Fibroblast of lung (primary cell): ENCODE results near the gene TP53BP2. TPM values are rescaled to one million over a fixed set of nuclear protein-coding genes. Genes with fewer than 3 reads are reported as not detected.

Experiments
- DNase-seq, 2 donors: peaks; one replicate each; pipeline versions ENCODE4 v3.0.0 to v3.0.0-alpha.2; 2010; ENCODE audit warnings: low read depth in 2 of 2
- H2AFZ ChIP-seq: 2 replicates; pipeline ENCODE4 v1.5.1; 2012; ENCODE audit warnings: low read length, control low read depth, inconsistent platforms
- H3K27ac ChIP-seq: 2 replicates; pipeline ENCODE4 v1.5.1; 2011; ENCODE audit warnings: low read length, control low read depth; ENCODE audit not compliant: insufficient read depth
- H3K27me3 ChIP-seq: 2 replicates; pipeline ENCODE4 v1.5.1; 2011; ENCODE audit warnings: mild to moderate bottlenecking, low read length; ENCODE audit not compliant: control insufficient read depth, insufficient read depth
- H3K36me3 ChIP-seq: 2 replicates; pipeline ENCODE4 v1.5.1; 2011; ENCODE audit warnings: low read length; ENCODE audit not compliant: control insufficient read depth, insufficient read depth
- H3K4me1 ChIP-seq: 2 replicates; pipeline ENCODE4 v1.5.1; 2011; ENCODE audit warnings: low read length; ENCODE audit not compliant: control insufficient read depth, insufficient read depth; ENCODE audit errors: extremely low read depth
- H3K4me2 ChIP-seq: 2 replicates; pipeline ENCODE4 v1.5.1; 2011; ENCODE audit warnings: low read length, control low read depth; ENCODE audit not compliant: insufficient read depth; ENCODE audit errors: extremely low read depth
- H3K4me3 ChIP-seq, 4 experiments: fragments of 200-600 bp in 1 of 4; sonication (generic) in 1 of 4; replicated peaks in 1 of 4; 2 replicates each; pipeline ENCODE4 v1.5.1; 2011 to 2016; ENCODE audit warnings: low read length in 4 of 4, low read depth in 3 of 4, mild to moderate bottlenecking in 3 of 4, control low read depth in 2 of 4, inconsistent platforms in 1 of 4, mixed read lengths in 1 of 4; ENCODE audit not compliant: insufficient read depth in 1 of 4; ENCODE audit errors: control extremely low read depth in 1 of 4
- H3K79me2 ChIP-seq: 2 replicates; pipeline ENCODE4 v1.5.1; 2012; ENCODE audit warnings: mild to moderate bottlenecking, low read length, inconsistent platforms; ENCODE audit not compliant: control insufficient read depth, insufficient read depth
- H3K9ac ChIP-seq: 2 replicates; pipeline ENCODE4 v1.5.1; 2011; ENCODE audit warnings: mild to moderate bottlenecking, low read length, control low read depth; ENCODE audit not compliant: insufficient read depth
- H3K9me3 ChIP-seq: 2 replicates; pipeline ENCODE4 v1.5.1; 2012; ENCODE audit warnings: low read depth, low read length; ENCODE audit not compliant: control insufficient read depth, insufficient read depth
- H4K20me1 ChIP-seq: 2 replicates; pipeline ENCODE4 v1.5.1; 2011; ENCODE audit warnings: low read length; ENCODE audit not compliant: control insufficient read depth, insufficient read depth; ENCODE audit errors: extremely low read depth
- EZH2 ChIP-seq: IDR thresholded peaks from 2 replicates; pipeline ENCODE4 v1.5.1; 2012; ENCODE audit warnings: low read length, control low read depth, mild to moderate bottlenecking; ENCODE audit errors: missing control alignments
- polyA plus RNA-seq, 2 donors: library from polyadenylated mRNA; depleted of rRNA in 1 of 2; stranded (reverse) in 1 of 2; unstranded in 1 of 2; fragments of >200 nt; gene quantifications; 2 replicates each; pipeline ENCODE4 v1.2.1, GENCODE V29; 2011 to 2012; ENCODE audit warnings: missing spikeins in 1 of 2
- total RNA-seq: library from RNA; depleted of rRNA; stranded (reverse); fragments of >200 nt; gene quantifications from 2 replicates; pipeline ENCODE4 v1.2.1, GENCODE V29; 2014
- TF ChIP-seq, protein P1 (sequence below), 2 donors: IDR thresholded peaks in 1 of 2; conservative IDR thresholded peaks in 1 of 2; 1 replicate in 1 of 2; 2 replicates in 1 of 2; pipeline ENCODE4 v1.5.1; 2011 to 2012; ENCODE audit warnings: low read length in 2 of 2, control low read depth in 1 of 2, inconsistent platforms in 1 of 2, low read depth in 1 of 2, mild to moderate bottlenecking in 1 of 2

TP53BP2 gene
- total and polyA plus RNA-seq, 2 donors (not counting 1 experiment from before 2014, with no cell fraction given) = 28.4 to 30.4 TPM

- Histone ChIP-seq H3K79me2 (no peaks in the 10 kb centered on the region), H2AFZ (no peak overlapping the region), H3K4me2 (no peak overlapping the region), H3K36me3 (peaks cover 3% of the 10 kb centered on the region), H4K20me1 (no peaks in the 10 kb centered on the region), H3K27me3 (no peaks in the 10 kb centered on the region), H3K27ac (no peak overlapping the region), H3K4me1 (no peaks in the 10 kb centered on the region), H3K4me3 (no peak overlapping the region), H3K9me3 (no peaks in the 10 kb centered on the region), H3K9ac (no peak overlapping the region)
- DNase-seq = no peak
- TF ChIP-seq, protein P1, sequence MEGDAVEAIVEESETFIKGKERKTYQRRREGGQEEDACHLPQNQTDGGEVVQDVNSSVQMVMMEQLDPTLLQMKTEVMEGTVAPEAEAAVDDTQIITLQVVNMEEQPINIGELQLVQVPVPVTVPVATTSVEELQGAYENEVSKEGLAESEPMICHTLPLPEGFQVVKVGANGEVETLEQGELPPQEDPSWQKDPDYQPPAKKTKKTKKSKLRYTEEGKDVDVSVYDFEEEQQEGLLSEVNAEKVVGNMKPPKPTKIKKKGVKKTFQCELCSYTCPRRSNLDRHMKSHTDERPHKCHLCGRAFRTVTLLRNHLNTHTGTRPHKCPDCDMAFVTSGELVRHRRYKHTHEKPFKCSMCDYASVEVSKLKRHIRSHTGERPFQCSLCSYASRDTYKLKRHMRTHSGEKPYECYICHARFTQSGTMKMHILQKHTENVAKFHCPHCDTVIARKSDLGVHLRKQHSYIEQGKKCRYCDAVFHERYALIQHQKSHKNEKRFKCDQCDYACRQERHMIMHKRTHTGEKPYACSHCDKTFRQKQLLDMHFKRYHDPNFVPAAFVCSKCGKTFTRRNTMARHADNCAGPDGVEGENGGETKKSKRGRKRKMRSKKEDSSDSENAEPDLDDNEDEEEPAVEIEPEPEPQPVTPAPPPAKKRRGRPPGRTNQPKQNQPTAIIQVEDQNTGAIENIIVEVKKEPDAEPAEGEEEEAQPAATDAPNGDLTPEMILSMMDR (conservative IDR thresholded peaks at IDR 0.05 in 1 of 2, IDR thresholded peaks at IDR 0.05 in 1 of 2; ENCODE audit: low read depth in 1 of 2, low read length in 2 of 2) = no peak
- TF ChIP-seq EZH2 = no peak
Observed at GRCh38 chr1:223792046-223792445, 53.7 kb downstream of the TP53BP2 start.

DNA sequence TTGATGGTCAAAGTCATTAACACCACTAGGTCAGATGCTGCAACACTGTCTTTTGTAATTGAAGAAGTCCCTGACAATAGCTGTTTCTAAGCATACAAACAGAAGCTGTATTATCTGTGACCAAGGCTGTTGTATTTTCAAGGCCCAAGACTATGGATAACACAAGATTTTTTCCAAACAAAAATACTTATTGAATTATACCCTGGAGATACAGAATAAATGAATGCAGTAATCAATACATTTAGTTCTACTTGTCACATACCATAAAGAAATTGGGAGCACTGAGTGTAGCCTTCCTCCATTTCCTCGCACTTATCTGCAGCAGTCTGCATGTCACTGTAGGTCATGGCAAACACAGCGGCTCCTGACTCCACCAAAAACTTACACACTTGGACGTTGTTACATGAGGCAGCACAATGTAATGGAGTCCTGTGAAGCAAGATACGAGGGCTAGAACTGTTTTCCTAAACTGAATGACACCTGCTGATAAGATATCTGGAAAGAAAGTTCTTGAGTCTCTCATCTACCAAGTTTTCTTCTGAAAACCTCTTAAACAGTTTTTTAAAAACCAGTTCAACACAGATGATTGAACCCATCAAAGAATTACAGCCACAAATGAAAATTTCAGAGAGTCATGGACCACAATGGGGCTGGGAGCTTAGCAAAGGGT lies 56.9 kb downstream of the TP53BP2 start:
- Histone ChIP-seq H3K36me3 (peaks cover 1% of the 10 kb centered on the region), H3K27me3 (no peaks in the 10 kb centered on the region), H4K20me1 (no peaks in the 10 kb centered on the region), H3K27ac (no peak overlapping the region), H3K9ac (no peak overlapping the region), H3K4me3 (no peak overlapping the region), H3K4me1 (peaks cover 5% of the 10 kb centered on the region), H3K4me2 (no peak overlapping the region), H3K79me2 (no peaks in the 10 kb centered on the region), H3K9me3 (no peaks in the 10 kb centered on the region), H2AFZ (no peak overlapping the region)
- no peak for TF ChIP-seq EZH2
- TF ChIP-seq, protein P1 (conservative IDR thresholded peaks at IDR 0.05 in 1 of 2, IDR thresholded peaks at IDR 0.05 in 1 of 2; ENCODE audit: low read depth in 1 of 2, low read length in 2 of 2) = no peak
- no peak for DNase-seq

DNA sequence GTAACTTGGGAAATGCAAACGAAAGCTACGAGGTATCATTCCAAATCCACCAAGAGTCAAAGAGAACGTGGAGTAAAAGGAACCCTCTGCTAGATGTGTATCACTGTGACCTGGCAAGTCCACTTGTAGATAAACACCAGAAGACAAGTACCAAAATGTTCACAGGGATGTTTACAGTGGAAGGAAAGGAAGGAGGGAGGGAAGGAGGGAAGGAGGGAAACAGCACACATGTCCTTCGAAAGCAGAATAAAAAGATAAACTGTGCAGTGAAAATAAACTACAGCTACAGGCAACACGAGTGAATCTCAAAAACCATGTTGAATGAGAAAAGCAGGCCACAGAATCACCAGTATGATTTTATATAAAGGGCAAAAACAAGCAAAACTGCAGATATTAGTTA lies 59.9 kb downstream of the TP53BP2 start:
- H3K27ac ChIP-seq = no peak overlapping the region
- H3K4me3 ChIP-seq = no peak overlapping the region
- H3K9ac ChIP-seq = no peak overlapping the region
- peaks cover 2% of the 10 kb centered on the region for H3K79me2 ChIP-seq
- H3K4me1 ChIP-seq = peaks cover 5% of the 10 kb centered on the region
- H3K27me3 ChIP-seq = no peaks in the 10 kb centered on the region
- TF ChIP-seq, protein P1 (conservative IDR thresholded peaks at IDR 0.05 in 1 of 2, IDR thresholded peaks at IDR 0.05 in 1 of 2; ENCODE audit: low read depth in 1 of 2, low read length in 2 of 2) = no peak
- TF ChIP-seq EZH2 = no peak
- H4K20me1 ChIP-seq = no peaks in the 10 kb centered on the region
- no peaks in the 10 kb centered on the region for H3K9me3 ChIP-seq
- H3K36me3 ChIP-seq = peaks cover 4% of the 10 kb centered on the region
- peak in 1 of 2 donors; percentile 52 for DNase-seq
- no peak overlapping the region for H2AFZ ChIP-seq
- H3K4me2 ChIP-seq = peak overlapping the region; percentile 4
